GM10847 (cell line): ENCODE results near the gene FIG4.

Source experiments
- POLR2A ChIP-seq: IDR thresholded peaks from 2 replicates; pipeline ENCODE4 v1.6.1; 2011; ENCODE audit not compliant: insufficient read length; ENCODE audit errors: extremely low read depth

The FIG4 gene

DNA sequence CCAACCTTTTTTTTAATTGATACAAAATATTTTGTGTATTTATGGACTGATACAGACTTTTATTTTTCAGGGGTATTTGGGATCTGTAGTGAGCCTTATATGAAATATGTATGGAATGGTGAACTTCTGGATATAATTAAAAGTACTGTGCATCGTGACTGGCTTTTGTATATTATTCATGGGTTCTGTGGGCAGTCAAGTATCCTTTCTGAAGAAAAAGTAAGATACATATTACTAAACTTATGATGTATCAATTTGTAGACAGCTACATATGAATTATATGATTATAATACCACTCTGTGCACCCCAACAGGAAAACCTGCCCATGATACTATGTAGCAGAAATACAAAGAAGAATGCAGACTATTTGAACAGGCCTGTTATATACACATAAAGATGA, 47.2 kb downstream of the FIG4 start:
- no peak for TF ChIP-seq POLR2A

DNA sequence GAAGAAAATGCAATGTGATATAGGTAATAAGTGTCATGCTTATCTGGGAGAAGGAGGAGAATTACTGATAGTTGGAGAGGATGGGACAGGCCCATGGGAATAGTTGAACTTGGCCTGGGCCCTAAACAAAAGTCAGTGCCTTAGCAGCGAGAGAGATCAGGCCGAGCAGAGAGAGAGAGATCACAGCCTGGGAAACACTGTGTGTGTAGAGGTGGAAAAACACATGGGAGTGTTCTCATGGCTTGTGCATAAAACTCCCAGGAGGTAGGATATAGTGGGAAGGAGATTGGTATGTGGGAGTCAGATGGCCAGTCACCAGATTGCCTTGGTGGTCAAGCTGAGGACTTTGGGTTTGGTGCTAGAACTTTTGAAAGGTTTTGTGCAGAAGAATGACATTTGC, 47.6 kb downstream of the FIG4 start:
- TF ChIP-seq POLR2A, result no peak

DNA sequence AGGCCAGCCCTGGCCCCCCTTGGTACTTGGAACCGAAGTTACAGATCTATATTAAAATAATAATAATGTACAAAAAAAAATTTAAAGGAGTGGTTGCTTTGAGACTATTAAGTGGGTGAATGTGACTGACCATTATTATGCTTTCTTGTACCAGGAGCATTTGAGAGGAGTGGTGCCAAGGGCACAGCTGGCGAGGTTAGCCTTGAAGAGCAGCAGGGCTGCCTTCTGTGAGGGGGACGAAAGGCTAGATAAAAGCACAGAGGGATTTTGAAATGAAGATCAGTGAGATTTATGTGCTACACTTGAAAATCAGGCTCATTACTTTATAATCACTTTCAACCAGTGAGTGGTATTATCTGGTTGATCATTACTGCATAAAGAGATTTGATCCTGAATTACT, 48.6 kb downstream of the FIG4 start:
- no peak for TF ChIP-seq POLR2A

DNA sequence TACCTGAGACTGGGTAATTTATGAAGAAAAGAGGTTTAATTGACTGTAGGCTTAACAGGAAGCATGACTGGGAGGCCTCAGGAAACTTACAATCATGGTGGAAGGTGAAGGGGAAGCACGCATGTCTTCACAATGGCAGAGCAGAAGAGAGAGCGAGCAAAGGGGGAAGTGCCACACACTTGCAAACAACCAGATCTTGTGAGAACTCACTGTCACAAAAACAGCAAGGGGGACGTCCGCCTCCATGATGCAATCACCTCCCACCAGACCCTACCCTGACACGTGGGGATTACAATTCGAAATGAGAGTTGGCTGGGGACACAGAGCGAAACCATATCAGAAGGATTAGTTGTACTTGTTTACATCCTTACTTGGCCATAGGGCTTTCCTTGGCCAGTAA, 49.7 kb downstream of the FIG4 start:
- TF ChIP-seq POLR2A, result no peak

DNA sequence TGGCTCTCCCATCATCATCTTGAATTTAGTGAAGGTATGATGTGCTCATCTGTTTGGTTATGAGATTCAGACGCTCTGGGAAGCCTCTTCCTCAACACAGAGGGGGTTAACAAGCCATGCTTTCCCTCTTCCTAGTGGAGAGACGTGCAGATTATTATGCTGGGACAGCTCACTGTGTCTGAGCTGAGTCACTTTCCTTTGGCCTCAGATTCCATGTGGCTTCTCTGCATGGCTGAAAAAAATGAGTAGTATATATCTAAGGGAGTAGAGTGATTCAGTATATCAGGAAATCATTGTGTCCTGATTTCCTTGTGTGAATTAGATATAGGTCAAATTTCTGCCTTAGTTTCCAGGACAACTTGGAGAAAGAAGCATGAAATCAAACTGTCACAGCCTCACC, 52.6 kb downstream of the FIG4 start:
- TF ChIP-seq POLR2A, result no peak

DNA sequence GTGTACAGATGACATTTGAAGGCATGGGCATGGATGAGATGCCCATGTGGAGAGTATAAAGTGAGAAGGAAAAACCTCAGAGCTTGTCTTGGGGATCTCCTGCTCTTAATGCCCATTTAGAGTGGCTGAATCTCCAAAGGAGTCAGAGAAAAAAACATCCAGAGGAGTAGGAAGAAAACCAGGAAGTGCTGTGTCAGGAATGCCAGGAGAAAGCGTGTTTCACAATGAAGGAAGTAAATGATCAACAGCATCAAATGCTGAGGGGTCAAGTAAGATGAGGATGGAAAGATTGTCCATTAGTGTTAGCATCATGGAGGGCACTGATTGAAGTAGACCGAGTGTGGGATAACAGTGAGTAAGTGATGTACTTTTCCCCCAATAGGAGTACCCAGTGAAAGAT, 56.1 kb downstream of the FIG4 start:
- no peak for TF ChIP-seq POLR2A

DNA sequence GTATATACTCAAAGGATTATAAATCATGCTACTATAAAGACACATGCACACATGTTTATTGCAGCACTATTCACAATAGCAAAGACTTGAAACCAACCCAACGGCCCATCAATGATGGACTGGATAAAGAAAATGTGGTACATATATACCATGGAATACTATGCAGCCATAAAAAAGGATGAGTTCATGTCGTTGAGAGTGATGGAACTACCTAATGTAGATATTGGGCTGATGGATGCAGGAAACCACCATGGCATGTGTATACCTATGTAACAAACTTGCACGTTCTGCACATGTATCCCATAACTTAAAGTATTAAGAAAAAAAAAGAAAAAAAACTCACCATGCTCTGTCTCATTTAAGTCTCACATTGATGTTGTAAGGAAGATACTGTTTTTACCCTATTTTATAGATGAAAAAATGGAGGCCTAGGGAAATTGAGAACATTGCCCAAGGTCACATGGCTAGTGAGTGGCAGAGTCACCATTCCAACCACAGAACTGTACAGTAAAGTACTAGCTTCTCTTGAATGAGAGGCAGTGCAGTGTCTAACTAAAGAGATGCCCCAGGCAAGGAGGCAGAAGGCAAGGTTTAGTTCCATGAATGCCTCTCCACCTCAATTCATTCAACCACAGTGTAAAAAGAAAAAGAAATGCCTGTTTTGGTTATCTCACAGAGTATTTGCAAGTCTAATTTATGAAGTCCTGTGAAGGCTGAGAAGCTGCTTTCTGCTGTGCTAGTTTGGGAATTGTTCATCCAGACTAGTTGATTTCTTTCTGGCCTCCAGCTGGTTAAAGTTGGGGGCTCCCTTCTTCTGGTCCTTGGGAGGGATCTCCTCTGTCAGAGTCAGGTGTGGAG, 68.2 kb downstream of the FIG4 start:
- TF ChIP-seq POLR2A, result no peak

DNA sequence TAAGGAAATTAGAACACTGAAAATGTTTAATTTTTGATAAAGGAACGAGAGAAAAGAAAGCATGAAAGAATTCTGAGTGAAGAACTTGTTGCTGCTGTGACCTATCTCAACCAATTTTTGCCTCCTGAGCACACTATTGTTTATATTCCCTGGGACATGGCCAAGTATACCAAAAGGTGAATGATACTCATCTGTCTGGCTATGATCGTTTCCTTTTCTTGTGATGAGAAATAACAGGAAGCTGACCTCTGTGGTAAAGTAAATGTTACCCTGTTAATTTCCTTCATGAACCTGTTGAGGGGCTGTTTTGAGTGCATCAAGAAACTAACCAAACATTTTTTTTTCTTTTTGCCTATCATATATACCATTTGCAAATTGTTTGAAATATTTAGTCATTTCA, 69.1 kb downstream of the FIG4 start:
- TF ChIP-seq POLR2A, result no peak

DNA sequence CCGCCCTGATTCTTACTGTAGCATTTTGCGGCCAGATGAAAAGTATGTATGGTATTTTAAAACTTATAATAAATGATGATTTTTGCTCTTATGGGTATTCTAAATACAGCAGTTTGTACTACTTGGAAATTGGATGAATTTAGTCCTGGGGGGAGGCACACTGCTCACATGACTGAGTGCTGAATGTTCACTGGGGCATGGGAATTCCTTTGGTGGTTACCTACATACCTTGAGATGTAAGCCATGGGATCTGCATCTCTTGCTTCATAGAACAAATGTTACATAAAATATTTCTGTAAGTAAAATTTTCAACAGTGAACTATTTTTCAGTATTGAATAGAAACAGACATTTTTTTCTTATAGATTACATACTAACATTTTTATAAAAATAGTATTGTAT, 71.1 kb downstream of the FIG4 start:
- TF ChIP-seq POLR2A, result no peak

DNA sequence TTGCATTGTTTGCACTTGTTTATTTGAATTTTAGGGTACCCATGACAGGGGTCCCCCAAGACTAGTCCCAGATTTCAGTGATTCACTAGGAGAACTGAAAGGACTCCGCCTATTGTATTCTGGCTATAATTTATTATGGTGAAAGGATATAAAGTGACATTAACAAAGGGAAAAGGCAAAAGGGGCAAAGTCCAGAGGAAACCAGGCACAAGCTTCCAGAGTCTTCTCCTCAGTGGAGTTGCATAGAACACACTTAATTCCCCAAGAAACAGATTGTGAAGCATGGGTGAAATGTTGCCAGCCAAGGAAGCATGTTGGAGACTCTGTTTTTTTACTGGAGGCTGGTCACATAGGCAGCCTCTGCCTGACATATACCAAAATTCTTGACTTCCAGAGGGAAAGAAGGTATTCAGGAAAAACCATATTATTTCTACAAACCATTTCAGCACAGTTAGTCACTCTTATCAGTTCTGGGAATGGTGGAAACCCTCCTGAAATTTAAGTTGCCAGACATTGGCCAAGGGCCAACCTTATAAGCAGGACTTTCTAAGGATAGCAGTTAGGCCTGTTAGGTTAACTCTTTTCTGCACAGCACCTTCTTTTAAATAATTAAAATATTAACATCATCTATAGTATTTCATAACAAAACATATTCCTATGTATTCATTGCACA, 71.8 kb downstream of the FIG4 start:
- TF ChIP-seq POLR2A, result no peak

DNA sequence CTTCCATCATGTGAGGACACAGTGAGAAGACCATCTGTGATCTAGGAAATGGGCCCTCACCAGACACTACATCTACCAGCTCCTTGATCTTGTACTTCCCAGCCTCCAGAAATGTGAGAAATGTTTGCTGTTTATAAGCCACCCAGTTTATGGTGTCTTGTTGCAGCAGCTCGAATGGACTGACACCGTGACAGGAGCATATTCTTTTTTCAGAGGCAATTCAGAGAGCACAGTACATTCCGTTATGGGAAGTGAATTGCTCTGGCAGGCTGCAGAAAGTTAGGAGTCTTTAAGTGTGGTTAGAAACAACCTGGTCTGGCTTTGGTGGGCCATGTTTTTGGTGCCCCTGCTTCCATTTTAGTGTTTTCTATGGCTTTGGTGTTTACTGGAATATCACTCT, 75.1 kb downstream of the FIG4 start:
- TF ChIP-seq POLR2A, result no peak

DNA sequence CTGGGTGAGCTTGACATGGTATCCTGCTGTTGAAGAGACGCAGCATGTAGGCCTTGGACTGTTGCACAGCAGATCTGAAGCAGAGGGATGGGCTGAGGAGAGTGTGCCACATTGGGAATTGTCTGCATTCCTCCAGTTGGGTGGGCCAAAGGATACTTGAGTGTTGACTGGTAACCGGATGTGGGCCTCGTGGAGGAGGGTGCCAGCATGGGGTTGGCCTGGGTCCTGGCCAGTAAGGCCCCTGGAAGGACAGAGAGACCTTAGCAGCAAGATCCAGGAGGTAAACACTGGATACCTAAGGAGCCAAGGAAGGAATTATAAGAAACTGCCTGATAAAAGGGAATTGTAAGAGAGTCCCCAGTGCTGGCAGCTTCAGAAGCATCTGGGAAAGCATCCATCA, 76.9 kb downstream of the FIG4 start:
- no peak for TF ChIP-seq POLR2A

DNA sequence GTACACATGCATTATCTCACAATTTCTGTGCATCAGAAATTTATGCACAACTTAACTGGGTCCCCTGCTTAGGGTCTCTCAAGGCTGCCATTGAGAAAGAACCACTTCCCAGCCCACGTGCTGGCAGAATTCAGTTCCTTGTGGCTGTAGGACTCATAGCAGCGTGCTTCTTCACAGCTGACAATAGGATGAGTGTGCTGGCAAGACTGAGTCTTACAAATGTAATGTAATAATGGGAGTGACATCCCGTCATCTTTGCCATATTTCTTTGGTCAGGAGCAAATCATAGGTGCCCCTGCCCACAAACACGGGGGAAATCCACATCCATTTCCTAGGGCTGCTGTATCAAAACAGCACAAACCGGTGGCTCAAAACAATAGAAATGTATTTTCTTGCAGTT, 77.4 kb downstream of the FIG4 start:
- TF ChIP-seq POLR2A, result no peak

DNA sequence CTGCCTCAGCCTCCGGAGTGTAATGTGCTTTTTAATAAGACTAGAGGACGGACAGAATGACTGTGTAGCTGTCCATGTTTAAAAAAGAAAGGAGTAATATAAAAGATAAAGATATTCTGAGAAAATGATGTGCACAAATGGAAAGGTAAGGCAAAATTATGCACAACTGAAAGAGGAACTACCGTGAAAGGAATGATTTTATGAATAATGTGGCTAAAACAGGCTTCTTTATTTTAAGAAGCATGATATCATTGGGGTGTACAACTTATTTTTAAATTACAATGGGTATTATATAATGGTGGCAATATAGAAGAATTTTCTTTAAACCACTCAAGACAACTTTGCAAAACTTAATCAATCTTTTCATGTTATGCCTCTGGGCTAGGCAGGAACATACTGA, 78.1 kb downstream of the FIG4 start:
- TF ChIP-seq POLR2A, result no peak

DNA sequence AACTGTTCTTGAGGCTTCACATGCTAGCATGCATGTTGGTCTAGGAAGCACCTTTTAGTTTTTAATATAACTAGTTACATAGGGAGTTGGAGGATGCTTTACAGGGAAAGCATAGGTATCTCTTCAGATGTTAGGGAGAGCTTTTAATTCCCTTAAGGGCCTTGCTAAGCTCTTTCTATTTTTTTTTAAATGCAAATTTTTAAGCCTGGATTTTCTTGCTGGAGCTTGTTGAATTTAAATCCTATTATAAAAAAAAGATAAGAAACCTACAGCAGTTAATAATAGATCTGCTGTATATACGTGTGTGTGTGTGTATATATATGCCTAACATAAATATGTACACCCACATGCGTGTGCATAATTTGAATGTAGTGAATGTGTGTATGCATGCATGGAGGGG, 79.0 kb downstream of the FIG4 start:
- TF ChIP-seq POLR2A, result no peak

DNA sequence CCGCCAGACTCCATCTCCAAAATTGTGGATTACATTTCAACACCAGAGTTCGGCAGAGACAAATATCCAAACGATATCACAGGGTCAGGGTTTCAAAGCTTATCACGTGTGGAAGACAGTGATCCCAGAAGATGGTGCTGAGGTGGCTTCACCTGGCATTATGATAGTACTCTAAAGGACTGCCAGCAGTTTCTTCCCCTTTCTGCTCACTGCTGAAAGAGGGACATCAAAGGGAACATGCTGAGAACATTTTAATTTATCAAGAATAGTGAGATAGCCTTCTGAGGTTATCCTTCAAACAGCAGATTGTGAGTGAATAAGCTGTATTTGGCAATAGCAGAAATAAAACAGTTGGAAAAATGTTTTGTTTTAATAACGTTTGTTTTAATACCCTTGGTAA, 79.7 kb downstream of the FIG4 start:
- TF ChIP-seq POLR2A, result no peak
